ENCODE results near the gene PRKRIP1.
A peak's percentile ranks its signal among the peaks of the same experiment; 100 is the strongest.
"Not testable (repeated sequence)": the region's sequence is repeated elsewhere in the genome, so short reads cannot be mapped to it uniquely, and the experiment has no call there.

PRKRIP1 gene

DNA sequence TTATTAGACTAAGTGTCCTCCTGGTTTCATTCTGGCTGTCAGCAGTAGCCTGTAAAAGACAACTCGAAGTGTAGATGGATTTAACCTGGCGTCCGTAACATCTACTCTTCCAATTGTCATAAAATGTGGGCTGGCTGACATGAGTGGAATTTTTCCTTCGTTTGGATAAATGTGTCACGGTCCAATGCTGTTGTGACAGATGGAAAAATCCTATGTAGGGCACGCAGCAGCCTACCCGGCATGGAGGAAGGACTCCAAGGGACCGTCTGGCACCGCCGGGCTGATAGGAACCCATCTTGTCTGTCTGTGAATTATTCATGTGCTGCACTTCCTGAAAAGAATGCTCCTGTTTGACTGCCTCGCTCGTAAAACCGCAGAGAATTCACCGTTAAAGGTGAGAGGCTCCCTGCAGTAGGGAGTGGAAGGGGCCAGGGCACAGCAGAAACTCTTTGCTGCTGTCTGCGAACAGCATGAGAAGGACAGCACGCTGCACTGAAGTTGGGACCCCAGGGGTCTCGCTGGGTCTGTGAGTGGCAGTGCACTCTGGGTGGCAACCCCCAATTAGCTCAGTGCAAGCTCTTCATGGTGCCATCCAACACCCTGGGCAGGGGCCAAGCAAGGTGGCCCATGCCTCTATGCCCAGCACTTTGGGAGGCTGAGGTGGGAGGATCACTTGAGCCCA, 35.6 kb downstream of the PRKRIP1 start:
- peak; percentile 45 for DNase-seq (ENCODE audit: low read depth)

DNA sequence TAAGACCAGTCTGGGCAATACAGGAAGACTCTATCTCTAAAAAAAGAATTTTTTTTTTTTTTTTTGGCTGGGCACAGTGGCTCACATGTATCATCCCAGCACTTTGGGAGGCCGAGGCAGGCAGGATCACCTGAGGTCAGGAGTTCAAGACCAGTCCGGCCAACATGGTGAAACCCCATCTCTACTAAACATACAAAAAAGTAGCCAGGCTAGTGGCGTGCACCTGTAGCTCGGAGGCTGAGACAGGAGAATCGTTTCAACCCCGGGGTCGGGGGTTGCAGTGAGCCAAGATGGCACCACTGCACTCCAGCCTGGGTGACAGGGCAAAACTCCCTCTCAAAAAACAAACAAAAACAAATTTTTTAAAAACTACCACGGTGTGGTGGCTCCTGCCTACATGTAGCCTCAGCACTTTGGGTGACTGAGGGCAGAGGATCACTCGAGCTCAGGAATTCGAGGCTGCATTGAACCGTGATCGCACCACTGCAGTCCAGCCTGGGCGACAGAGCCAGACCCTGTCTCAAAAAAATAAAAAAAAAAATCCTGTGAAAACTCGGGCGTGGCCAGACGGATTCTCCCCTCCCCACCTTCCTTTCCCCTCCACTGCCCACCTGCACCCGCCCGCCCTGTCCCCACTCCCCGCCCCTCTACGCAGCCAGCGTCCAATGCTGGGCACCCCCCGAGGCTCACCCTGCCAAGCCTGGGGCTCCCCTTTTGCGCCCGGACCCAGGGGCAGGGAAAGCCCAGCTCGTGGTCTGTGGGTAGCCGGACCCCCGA, 36.5 kb downstream of the PRKRIP1 start:
- DNase-seq (ENCODE audit: low read depth): no peak

DNA sequence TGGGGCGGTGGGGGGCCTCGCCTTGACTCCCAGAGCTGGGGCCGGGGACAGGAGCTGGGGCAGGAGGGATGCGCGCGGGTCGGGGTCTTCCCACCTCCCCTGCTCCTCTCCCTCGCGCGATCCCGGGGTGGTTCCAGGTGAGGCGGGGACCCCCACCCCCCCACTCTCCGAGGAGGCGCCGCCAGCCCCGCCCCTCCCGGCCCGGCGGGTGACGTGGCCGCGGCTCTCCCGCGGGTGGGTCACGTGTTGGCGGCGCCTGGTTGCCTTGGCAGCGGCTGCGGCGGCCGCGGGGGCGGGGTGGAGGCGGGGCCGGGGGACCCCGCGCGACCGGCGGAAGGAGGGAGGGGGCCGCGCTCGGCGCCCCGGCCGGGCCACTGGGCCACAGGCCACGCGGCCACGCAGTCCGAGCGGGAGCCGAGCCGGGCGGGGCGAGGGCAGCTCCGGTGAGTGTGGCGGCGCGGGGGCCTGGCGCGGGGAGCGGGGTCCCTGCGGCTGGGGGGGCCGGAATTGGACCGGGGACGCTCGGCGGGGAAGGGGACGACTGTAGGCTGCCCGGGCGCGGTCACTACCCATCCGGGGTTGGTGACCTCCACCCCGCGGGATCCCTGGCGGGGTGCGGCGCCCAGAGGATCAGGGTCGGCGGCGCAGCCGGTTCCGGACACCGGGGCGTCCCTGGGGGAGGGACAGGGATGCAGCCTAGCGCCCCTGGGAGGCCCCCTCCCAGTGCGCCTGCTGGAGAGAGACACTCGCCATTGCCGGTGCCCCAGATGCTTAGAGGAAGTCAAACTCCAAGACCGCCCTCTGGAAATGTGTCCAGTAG, 37.3 kb downstream of the PRKRIP1 start, which contains the start of gene ORAI2:
TSS of gene ORAI2 (plus strand) at position 357 of the 820 bp plus-strand sequence. CDS start 5,382 bp downstream, outside the sequence.
- peak; percentile 85 for DNase-seq (ENCODE audit: low read depth)

DNA sequence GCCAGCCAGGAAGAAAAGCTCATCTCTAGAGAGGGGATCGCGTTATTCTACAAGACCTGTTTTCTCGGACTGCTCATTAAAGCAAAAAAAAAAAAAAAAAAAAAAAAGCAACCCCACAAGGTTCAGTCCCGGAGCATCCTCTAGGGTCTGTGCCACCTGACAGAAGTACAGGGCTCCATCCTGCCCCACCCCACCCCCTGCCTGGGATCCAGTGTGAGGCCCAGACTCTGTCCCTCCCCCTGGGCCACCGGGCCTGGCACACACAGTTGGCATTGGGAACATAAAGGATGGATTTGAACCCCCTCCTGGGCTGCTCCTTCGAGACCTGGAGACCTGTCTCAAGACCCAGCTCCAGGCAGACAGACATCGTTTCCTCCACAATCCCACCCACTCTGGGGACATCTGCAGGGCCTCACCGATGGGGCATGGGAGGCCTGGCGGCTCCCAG, 37.9 kb downstream of the PRKRIP1 start:
- no peak for DNase-seq (ENCODE audit: low read depth)

GRCh38 chr7:102436118-102436517, 40.0 kb downstream of the PRKRIP1 start:
- DNase-seq (ENCODE audit: low read depth): no peak

DNA sequence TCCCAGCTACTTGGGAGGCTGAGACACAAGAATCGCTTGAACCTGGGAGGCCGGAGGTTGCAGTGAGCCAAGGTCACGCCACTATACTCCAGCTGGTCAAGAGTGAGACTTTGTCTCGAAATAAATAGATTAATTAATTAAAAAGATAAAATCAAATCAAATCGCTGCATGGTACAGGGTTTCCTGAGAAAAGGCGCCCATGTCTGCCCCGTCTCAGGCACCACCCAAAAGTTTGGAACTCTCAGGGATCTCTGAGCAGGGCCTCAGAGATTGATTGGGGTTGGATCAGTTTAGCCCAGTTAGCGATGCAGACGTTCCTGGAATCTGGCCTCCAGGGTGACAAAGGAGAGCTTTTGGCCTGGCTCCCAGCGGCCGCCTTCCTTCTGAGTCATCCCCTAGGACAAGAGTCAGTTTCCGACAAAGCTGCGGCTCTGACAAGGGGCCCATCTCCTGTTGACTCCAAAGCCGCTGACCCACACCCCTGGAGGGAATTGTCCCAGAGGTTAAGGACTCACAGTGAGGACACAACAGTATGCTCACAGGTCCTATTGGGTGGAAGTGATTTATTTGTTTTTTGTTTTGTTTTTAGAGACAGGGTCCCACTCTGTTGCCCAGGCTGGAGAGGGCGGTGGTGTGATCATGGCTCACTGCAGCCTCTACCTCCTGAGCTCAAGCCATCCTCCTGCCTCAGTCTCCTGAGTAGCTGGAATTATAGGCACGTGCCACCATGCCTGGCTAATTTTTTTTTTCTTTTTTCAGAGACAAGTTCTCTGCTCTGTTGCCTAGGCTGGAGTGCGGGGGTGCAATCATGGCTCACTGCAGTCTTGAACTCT, 44.0 kb downstream of the PRKRIP1 start:
- no peak for DNase-seq (ENCODE audit: low read depth)

DNA sequence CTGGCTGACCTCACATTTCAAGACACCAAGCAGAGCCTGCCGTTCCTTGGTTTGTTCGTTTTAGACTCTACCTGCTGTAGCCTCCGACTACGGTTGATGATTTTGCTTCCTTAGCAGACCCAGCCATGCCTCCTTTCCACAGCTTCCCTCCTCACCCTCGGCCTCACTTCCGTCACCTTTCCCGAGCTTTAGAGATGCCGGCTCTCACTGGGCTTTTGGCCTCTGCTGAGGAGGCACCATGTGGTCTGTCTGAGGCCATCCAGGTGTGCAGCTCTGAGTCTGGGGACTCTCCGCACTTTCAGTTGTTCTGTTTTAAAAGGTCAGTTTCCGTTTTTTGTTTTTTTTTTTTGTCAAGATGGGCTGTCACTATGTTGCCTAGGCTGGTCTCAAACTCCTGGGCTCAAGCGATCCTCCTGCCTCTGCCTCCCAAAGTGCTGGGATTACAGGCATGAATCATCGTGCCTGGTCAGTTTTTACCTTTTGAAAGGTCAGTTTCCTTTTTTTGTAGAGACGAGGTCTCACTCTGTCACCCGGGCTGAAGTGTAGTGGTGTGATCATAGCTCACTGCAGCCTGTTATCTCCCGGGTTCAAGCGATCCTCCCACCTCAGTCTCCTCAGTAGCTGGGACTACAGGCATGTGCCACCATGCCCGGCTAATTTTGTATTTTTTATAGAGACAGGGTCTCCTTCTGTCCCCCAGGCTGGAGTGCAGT, 49.0 kb downstream of the PRKRIP1 start:
- DNase-seq (ENCODE audit: low read depth): no peak

DNA sequence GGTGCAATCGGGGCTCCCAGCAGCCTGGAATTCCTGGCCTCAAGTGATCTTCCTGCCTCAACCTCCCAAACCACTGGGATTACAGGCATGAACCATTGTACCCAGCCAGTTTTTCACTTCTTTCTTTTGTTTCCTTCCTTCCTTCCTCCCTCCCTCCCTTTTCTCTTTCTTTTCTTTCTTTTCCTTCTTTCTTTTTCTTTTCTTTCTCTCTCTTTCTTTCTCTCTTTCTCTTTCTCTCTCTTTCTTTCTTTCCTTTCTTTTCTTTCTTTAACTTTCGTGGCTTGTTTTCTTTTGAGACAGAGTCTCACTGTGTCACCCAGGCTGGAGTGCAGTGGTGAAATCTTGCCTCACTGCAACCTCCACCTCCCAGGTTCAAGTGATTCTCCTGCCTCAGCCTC, 49.5 kb downstream of the PRKRIP1 start:
- DNase-seq (ENCODE audit: low read depth): no peak

- DNase-seq (ENCODE audit: low read depth): no peak
Observed at GRCh38 chr7:102446387-102447156, 50.4 kb downstream of the PRKRIP1 start.

DNA sequence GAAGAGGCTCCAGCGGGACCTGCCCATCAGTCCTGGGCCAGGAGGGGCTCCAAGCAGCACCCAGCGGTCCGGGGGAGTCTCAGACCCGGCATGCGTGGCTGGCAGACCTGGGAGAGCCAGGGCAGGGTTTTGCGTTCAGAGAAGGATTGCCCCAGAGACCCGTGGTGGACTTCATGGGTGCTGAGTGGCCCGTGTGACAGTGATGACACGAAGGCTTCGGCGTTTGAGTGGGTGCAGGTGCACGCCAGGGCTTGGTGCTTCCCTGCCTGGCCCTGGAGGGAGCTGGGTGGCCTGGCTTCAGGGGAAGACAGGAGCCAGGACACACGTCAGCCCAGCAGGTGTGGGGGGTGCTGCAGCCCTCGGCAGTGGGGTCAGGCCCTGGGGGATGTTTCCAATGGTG, 51.1 kb downstream of the PRKRIP1 start:
- no peak for DNase-seq (ENCODE audit: low read depth)

- no peak for DNase-seq (ENCODE audit: low read depth)
Observed at GRCh38 chr7:102449136-102449535, 53.0 kb downstream of the PRKRIP1 start.

DNA sequence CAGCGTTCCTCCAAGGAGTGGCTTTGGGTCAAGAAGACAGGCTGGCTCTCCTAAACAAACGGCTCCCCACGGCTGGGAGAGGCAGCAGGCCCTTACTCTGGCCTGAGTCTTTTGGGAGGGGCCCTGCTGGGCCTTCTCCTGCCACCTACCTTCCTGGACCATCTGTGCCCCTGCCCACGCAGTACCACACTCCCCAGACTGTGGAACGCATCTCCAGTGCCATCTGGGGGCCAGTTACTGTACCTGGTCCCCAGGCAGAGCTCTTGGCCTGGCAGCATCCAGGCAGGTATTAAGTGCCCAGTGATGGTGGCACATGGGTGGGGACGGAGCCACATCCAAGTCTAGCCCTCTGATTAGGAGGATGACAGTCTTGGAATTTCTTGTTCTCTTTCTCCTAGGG, 54.1 kb downstream of the PRKRIP1 start:
- peak; percentile 37 for DNase-seq (ENCODE audit: low read depth)

GRCh38 chr7:102451371-102452054, 55.4 kb downstream of the PRKRIP1 start:
- no peak for DNase-seq (ENCODE audit: low read depth)

DNA sequence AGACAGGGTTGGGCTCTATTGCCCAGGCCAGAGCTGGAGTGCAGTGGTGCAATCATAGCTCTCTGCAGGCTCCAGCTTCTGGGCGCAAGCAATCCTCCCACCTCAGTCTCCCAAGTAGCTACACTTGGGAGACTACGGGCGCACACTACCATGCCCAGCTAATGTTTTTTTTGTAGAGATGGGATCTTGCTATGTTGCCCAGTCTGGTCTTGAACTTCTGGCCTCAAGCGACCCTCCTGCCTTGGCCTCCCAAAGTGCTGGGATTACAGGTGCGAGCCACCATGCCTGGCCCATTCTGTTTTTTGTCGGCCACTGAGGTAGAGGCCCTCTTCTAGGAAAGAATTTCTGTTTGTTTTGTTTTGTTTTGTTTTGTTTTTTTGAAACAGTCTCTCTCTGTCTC, 56.3 kb downstream of the PRKRIP1 start:
- DNase-seq (ENCODE audit: low read depth): no peak

- no peak for DNase-seq (ENCODE audit: low read depth)
Observed at GRCh38 chr7:102453319-102453718, 57.2 kb downstream of the PRKRIP1 start.

- no peak for DNase-seq (ENCODE audit: low read depth)
Observed at GRCh38 chr7:102454468-102454867, 58.3 kb downstream of the PRKRIP1 start.

DNA sequence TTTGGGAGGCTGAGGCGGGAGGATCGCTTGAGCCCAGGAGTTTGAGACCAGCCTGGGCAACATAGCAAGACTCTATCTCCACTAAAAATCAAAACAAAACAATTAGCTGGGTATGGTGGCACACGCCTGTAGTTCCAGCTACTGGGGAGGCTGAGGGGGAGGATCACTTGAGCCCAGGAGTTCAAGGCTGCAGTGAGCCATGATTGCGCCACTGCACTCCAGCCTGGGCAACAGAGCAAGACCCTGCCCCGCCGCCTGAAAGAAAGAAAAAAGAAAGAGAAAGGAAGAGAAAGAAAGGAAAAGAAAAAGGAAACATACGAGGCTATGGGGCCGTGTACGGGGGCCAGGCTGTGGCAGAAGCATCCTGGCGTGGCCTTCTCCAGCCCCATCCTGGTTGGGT, 58.8 kb downstream of the PRKRIP1 start:
- not testable (repeated sequence) for DNase-seq (ENCODE audit: low read depth)

- no peak for DNase-seq (ENCODE audit: low read depth)
Observed at GRCh38 chr7:102455596-102455995, 59.4 kb downstream of the PRKRIP1 start.

GRCh38 chr7:102456327-102456726, 60.2 kb downstream of the PRKRIP1 start:
- DNase-seq (ENCODE audit: low read depth): no peak
